ENCODE measurements around the gene CCDC71L. TPM values are rescaled to one million over a fixed set of nuclear protein-coding genes. Genes with fewer than 3 reads are reported as not detected.

CCDC71L gene
- total RNA-seq, 1 experiment from 2014 or later: 4.2 TPM

DNA sequence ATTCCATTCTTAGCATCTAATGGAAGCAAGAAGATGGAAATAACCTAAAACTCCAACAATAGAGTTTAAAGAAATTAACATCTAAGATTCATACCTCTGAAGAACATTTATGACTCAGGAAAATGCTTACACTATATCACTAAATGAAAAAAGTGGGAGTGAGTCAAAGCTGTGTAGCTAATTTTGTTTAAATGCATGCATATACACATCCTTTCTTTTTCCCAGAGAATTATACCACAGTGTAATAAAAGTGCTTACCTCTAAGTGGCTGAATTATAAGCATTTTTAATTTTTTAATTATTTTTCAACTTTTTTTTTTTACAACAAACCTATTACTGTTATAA is 44.3 kb downstream of the CCDC71L start:
- H3K36me3 Mint-ChIP-seq (ENCODE audit: insufficient read depth, unreplicated experiment): no peaks in the 10 kb centered on the region
- intact Hi-C loops (cut with micrococcal nuclease; ENCODE audit: unreplicated experiment): no loop called here
- H3K27me3 ChIP-seq (replicated peaks; ENCODE audit: control insufficient read depth, insufficient read depth, low read length): no peaks in the 10 kb centered on the region
- H3K9me3 ChIP-seq: no peaks in the 10 kb centered on the region
- no TSS peak for BruUV-seq (replicated peaks)
- TF ChIP-seq, protein P1, sequence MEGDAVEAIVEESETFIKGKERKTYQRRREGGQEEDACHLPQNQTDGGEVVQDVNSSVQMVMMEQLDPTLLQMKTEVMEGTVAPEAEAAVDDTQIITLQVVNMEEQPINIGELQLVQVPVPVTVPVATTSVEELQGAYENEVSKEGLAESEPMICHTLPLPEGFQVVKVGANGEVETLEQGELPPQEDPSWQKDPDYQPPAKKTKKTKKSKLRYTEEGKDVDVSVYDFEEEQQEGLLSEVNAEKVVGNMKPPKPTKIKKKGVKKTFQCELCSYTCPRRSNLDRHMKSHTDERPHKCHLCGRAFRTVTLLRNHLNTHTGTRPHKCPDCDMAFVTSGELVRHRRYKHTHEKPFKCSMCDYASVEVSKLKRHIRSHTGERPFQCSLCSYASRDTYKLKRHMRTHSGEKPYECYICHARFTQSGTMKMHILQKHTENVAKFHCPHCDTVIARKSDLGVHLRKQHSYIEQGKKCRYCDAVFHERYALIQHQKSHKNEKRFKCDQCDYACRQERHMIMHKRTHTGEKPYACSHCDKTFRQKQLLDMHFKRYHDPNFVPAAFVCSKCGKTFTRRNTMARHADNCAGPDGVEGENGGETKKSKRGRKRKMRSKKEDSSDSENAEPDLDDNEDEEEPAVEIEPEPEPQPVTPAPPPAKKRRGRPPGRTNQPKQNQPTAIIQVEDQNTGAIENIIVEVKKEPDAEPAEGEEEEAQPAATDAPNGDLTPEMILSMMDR (IDR thresholded peaks at IDR 0.05; ENCODE audit: insufficient read depth in 1 of 2, low read depth in 1 of 2, low read length in 1 of 2, severe bottlenecking in 1 of 2, unreplicated experiment in 1 of 2): no peak
- H3K4me1 ChIP-seq: no peaks in the 10 kb centered on the region
- H3K27ac Mint-ChIP-seq (ENCODE audit: unreplicated experiment): no peak overlapping the region
- no peak overlapping the region for H3K4me3 Mint-ChIP-seq (ENCODE audit: unreplicated experiment)
- H3K27me3 Mint-ChIP-seq (ENCODE audit: insufficient read depth, unreplicated experiment): peaks cover 13% of the 10 kb centered on the region
- CTCF ChIA-PET: no interaction called here
- no peaks in the 10 kb centered on the region for H3K9me3 Mint-ChIP-seq (ENCODE audit: unreplicated experiment)
- no peak for DNase-seq
- no peaks in the 10 kb centered on the region for H3K4me1 Mint-ChIP-seq (ENCODE audit: low read depth, unreplicated experiment)
- no peaks in the 10 kb centered on the region for H3K36me3 ChIP-seq (ENCODE audit: control insufficient read depth, insufficient read depth, low read length)
- no peak overlapping the region for H3K4me3 ChIP-seq (ENCODE audit: low read depth, low read length)
- POLR2A ChIA-PET: no interaction called here

DNA sequence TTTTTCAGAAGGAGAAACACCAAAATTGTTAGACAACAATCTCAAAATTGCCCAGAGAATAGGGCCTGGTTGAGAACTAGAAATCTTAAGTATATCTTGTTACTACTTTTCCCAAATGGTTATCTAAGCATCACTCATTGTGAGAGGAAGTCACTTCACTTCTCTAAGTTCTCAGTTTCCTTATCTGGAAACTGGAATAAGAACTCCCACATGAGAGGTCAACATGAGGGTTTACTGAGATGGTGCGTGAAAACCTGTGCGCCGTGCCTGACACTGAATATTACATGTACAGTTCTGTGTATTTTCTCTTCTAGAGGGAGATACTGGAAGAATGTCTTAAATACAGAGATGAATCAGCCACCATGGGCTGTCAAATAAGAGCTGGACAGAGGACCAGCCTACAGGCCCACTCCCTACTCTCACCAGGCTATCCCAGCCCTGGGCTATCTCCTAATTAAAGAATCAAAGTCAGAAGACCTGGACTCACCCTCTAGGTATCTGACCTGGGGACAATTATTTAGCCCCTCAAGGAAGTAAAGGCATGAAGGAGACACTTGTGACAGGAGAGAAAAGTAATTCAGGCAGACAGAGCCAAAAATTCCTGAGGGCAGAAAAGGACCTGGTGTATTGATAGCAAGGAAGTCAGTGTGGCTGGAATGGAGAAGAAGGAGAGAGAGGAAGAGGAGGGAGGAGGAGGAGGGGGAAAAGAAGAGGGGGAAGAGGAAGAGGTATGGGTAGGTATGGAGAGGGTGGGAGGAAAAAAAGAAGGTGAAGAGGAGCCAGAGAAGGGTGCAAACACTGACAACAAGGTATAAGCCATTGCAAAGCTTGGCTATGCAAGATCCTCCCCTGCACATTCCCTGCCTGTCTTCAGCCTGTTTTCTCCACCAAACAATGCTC is 44.9 kb downstream of the CCDC71L start:
- no peaks in the 10 kb centered on the region for H3K27me3 ChIP-seq (replicated peaks; ENCODE audit: control insufficient read depth, insufficient read depth, low read length)
- H3K4me1 ChIP-seq: no peaks in the 10 kb centered on the region
- no peaks in the 10 kb centered on the region for H3K4me1 Mint-ChIP-seq (ENCODE audit: low read depth, unreplicated experiment)
- no peaks in the 10 kb centered on the region for H3K9me3 ChIP-seq
- H3K36me3 Mint-ChIP-seq (ENCODE audit: insufficient read depth, unreplicated experiment): no peaks in the 10 kb centered on the region
- no peak overlapping the region for H3K4me3 Mint-ChIP-seq (ENCODE audit: unreplicated experiment)
- no TSS peak for BruUV-seq (replicated peaks)
- H3K36me3 ChIP-seq (ENCODE audit: control insufficient read depth, insufficient read depth, low read length): no peaks in the 10 kb centered on the region
- no peak overlapping the region for H3K4me3 ChIP-seq (ENCODE audit: low read depth, low read length)
- CTCF ChIA-PET: no interaction called here
- intact Hi-C loops (cut with micrococcal nuclease; ENCODE audit: unreplicated experiment): no loop called here
- TF ChIP-seq, protein P1 (IDR thresholded peaks at IDR 0.05; ENCODE audit: insufficient read depth in 1 of 2, low read depth in 1 of 2, low read length in 1 of 2, severe bottlenecking in 1 of 2, unreplicated experiment in 1 of 2): no peak
- POLR2A ChIA-PET: no interaction called here
- peaks cover 13% of the 10 kb centered on the region for H3K27me3 Mint-ChIP-seq (ENCODE audit: insufficient read depth, unreplicated experiment)
- no peak for DNase-seq
- no peaks in the 10 kb centered on the region for H3K9me3 Mint-ChIP-seq (ENCODE audit: unreplicated experiment)
- no peak overlapping the region for H3K27ac Mint-ChIP-seq (ENCODE audit: unreplicated experiment)

DNA sequence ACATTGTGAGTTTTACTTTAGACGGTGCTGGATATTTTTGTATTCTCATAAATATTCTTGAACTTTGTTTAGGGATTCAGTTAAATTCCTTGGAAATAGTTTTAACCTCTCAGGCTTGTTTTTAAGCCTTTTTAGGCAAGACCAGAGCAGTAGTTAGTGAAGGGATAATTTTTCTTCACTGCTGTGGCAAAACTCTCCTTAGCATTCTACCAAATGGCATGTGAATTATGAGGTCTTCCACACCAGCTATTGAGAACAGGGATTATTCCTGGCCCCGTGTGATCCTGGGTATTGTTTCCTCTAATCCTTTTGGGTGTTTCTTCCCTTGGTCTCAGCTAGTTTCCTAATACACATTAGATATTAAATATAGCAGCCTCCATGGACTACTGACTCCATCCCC is 46.2 kb downstream of the CCDC71L start:
- Mint-ChIP-seq H3K27ac (ENCODE audit: unreplicated experiment) (no peak overlapping the region), H3K4me1 (ENCODE audit: low read depth, unreplicated experiment) (no peaks in the 10 kb centered on the region), H3K36me3 (ENCODE audit: insufficient read depth, unreplicated experiment) (no peaks in the 10 kb centered on the region), H3K27me3 (ENCODE audit: insufficient read depth, unreplicated experiment) (peaks cover 9% of the 10 kb centered on the region), H3K9me3 (ENCODE audit: unreplicated experiment) (no peaks in the 10 kb centered on the region), H3K4me3 (ENCODE audit: unreplicated experiment) (no peak overlapping the region)
- Histone ChIP-seq H3K27me3 (replicated peaks; ENCODE audit: control insufficient read depth, insufficient read depth, low read length) (no peaks in the 10 kb centered on the region), H3K36me3 (ENCODE audit: control insufficient read depth, insufficient read depth, low read length) (no peaks in the 10 kb centered on the region), H3K4me3 (ENCODE audit: low read depth, low read length) (no peak overlapping the region), H3K9me3 (no peaks in the 10 kb centered on the region), H3K4me1 (no peaks in the 10 kb centered on the region)
- no peak for DNase-seq
- no TSS peak for BruUV-seq (replicated peaks)
- intact Hi-C loops (cut with micrococcal nuclease; ENCODE audit: unreplicated experiment): no loop called here
- ChIA-PET CTCF (no interaction called here), POLR2A (no interaction called here)
- TF ChIP-seq, protein P1 (IDR thresholded peaks at IDR 0.05; ENCODE audit: insufficient read depth in 1 of 2, low read depth in 1 of 2, low read length in 1 of 2, severe bottlenecking in 1 of 2, unreplicated experiment in 1 of 2): no peak
